HUES6 (cell line): ENCODE results near the gene SNX5.

Experiments used
- H3K27ac ChIP-seq: 2 replicates; pipeline ENCODE4 v1.7.0; 2013; ENCODE audit warnings: low read depth, mild to moderate bottlenecking, low read length, inconsistent platforms
- H3K27me3 ChIP-seq: 2 replicates; pipeline ENCODE4 v1.6.1; 2013; ENCODE audit warnings: low read length; ENCODE audit not compliant: control insufficient read depth, insufficient read depth
- H3K36me3 ChIP-seq: 2 replicates; pipeline ENCODE4 v1.6.1; 2013; ENCODE audit warnings: low read length; ENCODE audit not compliant: control insufficient read depth, insufficient read depth
- H3K4me1 ChIP-seq: 2 replicates; pipeline ENCODE4 v1.6.1; 2013; ENCODE audit warnings: low read length; ENCODE audit not compliant: control insufficient read depth, insufficient read depth
- H3K4me3 ChIP-seq: 2 replicates; pipeline ENCODE4 v1.5.1; 2013; ENCODE audit warnings: low read depth, low read length
- H3K9ac ChIP-seq: one replicate; pipeline ENCODE4 v1.6.1; 2013; ENCODE audit warnings: mild to moderate bottlenecking, low read length
- H3K9me3 ChIP-seq: 2 replicates; pipeline ENCODE4 v1.6.1; 2013; ENCODE audit warnings: low read depth, low read length; ENCODE audit not compliant: control insufficient read depth, insufficient read depth

The SNX5 gene

DNA sequence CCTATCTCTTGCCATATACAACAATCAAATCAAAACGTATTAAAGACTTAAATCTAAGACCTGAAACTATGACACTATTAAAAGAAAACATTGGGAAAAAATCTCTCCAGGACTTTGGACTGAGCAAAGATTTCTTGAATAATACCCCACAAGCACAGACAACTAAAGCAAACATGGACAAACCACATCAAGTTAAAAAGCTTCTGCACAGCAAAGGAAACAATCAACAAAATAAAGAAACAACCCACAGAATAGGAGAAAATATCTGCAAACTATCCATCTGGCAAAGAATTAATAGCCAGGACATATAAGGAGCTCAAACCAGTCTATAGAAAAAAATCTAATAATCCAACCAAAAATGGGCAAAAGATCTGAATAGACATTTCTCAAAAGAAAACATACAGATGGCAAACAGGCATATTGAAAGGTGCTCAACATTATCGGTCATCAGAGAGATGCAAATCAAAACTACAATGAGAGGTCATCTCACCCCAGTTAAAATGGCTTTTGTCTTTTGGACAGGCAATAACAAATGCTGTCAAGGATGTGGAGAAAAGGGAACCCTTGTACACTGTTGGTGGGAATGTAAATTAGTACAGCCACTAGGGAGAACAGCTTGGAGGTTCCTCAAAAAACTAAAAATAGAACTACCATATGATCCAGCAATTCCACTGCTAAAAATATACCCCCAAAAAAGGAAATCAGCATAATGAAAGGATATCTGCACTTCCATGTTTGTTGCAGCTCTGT, 76.2 kb downstream of the SNX5 start:
- no peak overlapping the region for H3K27ac ChIP-seq
- H3K9me3 ChIP-seq, result peaks cover 34% of the 10 kb centered on the region
- H3K4me1 ChIP-seq, result peaks cover 24% of the 10 kb centered on the region
- H3K9ac ChIP-seq, result no peak overlapping the region
- H3K27me3 ChIP-seq, result no peaks in the 10 kb centered on the region
- H3K4me3 ChIP-seq, result no peak overlapping the region
- no peaks in the 10 kb centered on the region for H3K36me3 ChIP-seq
